Retinal pigment epithelial cell (primary cell): ENCODE results near the gene TINAG.

Source experiments
- DNase-seq: peaks from one replicate; pipeline ENCODE4 v3.0.0-alpha.2; 2010; ENCODE audit warnings: low read depth
- H3K4me3 ChIP-seq: 2 replicates; pipeline ENCODE4 v1.5.1; 2011; ENCODE audit warnings: mild to moderate bottlenecking, low read length, control low read depth, moderate library complexity
- CTCF ChIP-seq: conservative IDR thresholded peaks from 2 replicates; pipeline ENCODE4 v1.5.1; 2011; ENCODE audit warnings: low read depth, low read length, control low read depth, inconsistent platforms

TINAG gene

GRCh38 chr6:54308289-54308985 lies at the start of gene TINAG:
TINAG (plus strand) TSS chr6:54308441; CDS start chr6:54308551, 110 bp downstream.
- H3K4me3 ChIP-seq: no peak within 1 kb of the TSS
- TF ChIP-seq CTCF: no peak
- DNase-seq: no peak

GRCh38 chr6:54260025-54260424 lies 48.2 kb upstream of the TINAG start:
- no peak for DNase-seq
- no peak for TF ChIP-seq CTCF
- H3K4me3 ChIP-seq: no peak overlapping the region

GRCh38 chr6:54262499-54262898 lies 45.7 kb upstream of the TINAG start:
- DNase-seq: no peak
- no peak overlapping the region for H3K4me3 ChIP-seq
- TF ChIP-seq CTCF: no peak

GRCh38 chr6:54262971-54263370 lies 45.3 kb upstream of the TINAG start:
- no peak for TF ChIP-seq CTCF
- DNase-seq: no peak
- no peak overlapping the region for H3K4me3 ChIP-seq

GRCh38 chr6:54264581-54265272 lies 43.5 kb upstream of the TINAG start:
- no peak overlapping the region for H3K4me3 ChIP-seq
- DNase-seq: no peak
- TF ChIP-seq CTCF: no peak

- no peak for DNase-seq
- peak; percentile 15 for TF ChIP-seq CTCF
- no peak overlapping the region for H3K4me3 ChIP-seq
Measured at GRCh38 chr6:54266400-54266923, 41.8 kb upstream of the TINAG start.

GRCh38 chr6:54267798-54268197 lies 40.4 kb upstream of the TINAG start:
- peak; percentile 70 for TF ChIP-seq CTCF
- no peak for DNase-seq
- H3K4me3 ChIP-seq: no peak overlapping the region
